GM19438 (cell line): Measurements from ENCODE around the gene SLC7A4.

ENCODE experiments used
- ATAC-seq: cut with Tn5 transposase; IDR thresholded peaks from one replicate; pipeline ENCODE4 v1.9.1; 2021; ENCODE audit warnings: low read depth; ENCODE audit not compliant: unreplicated experiment

SLC7A4 gene

GRCh38 chr22:21000207-21000986 is 32.0 kb downstream of the SLC7A4 start:
- ATAC-seq: no peak

- no peak for ATAC-seq
Observed at GRCh38 chr22:20999350-21000206, 32.8 kb downstream of the SLC7A4 start.

GRCh38 chr22:20998411-20999336 is 33.7 kb downstream of the SLC7A4 start:
- no peak for ATAC-seq

- no peak for ATAC-seq
Observed at GRCh38 chr22:20997536-20998257, 34.7 kb downstream of the SLC7A4 start.

- ATAC-seq: no peak
Observed at GRCh38 chr22:20996598-20997535, 35.5 kb downstream of the SLC7A4 start.

- no peak for ATAC-seq
Observed at GRCh38 chr22:20996031-20996410, 36.3 kb downstream of the SLC7A4 start.

- no peak for ATAC-seq
Observed at GRCh38 chr22:20995329-20996030, 36.9 kb downstream of the SLC7A4 start.

GRCh38 chr22:20994902-20995241 is 37.5 kb downstream of the SLC7A4 start:
- ATAC-seq: no peak

GRCh38 chr22:20994128-20994901 is 38.0 kb downstream of the SLC7A4 start:
- no peak for ATAC-seq

- ATAC-seq: no peak
Observed at GRCh38 chr22:20993304-20994127, 38.8 kb downstream of the SLC7A4 start.

- ATAC-seq: no peak
Observed at GRCh38 chr22:20992456-20993303, 39.7 kb downstream of the SLC7A4 start.

GRCh38 chr22:20992056-20992442 is 40.3 kb downstream of the SLC7A4 start:
- no peak for ATAC-seq

- ATAC-seq: no peak
Observed at GRCh38 chr22:20991252-20992055, 40.9 kb downstream of the SLC7A4 start.

- no peak for ATAC-seq
Observed at GRCh38 chr22:20990184-20991180, 41.9 kb downstream of the SLC7A4 start.
